D721Med (cell line): ENCODE data around the gene ABLIM1.

Experiments used
- DNase-seq: peaks from one replicate; pipeline ENCODE4 v3.0.0; 2011; ENCODE audit warnings: low spot score; ENCODE audit not compliant: insufficient read length
- FAIRE-seq: peaks from 2 replicates; lab custom pipeline; 2011; peaks lifted over from hg19 to GRCh38; lab: Jason Lieb, UNC
- CTCF ChIP-seq: IDR thresholded peaks from 2 replicates; pipeline ENCODE4 v1.5.1; 2012; ENCODE audit warnings: mild to moderate bottlenecking, control low read depth; ENCODE audit not compliant: insufficient read depth; ENCODE audit errors: missing control alignments

The ABLIM1 gene

GRCh38 chr10:114631090-114631665 is 26.9 kb downstream of the ABLIM1 start:
- no peak for FAIRE-seq
- no peak for DNase-seq
- TF ChIP-seq CTCF: no peak

GRCh38 chr10:114629824-114630730 is 28.0 kb downstream of the ABLIM1 start:
- FAIRE-seq (no peak), DNase-seq (no peak)
- TF ChIP-seq CTCF: no peak

DNA sequence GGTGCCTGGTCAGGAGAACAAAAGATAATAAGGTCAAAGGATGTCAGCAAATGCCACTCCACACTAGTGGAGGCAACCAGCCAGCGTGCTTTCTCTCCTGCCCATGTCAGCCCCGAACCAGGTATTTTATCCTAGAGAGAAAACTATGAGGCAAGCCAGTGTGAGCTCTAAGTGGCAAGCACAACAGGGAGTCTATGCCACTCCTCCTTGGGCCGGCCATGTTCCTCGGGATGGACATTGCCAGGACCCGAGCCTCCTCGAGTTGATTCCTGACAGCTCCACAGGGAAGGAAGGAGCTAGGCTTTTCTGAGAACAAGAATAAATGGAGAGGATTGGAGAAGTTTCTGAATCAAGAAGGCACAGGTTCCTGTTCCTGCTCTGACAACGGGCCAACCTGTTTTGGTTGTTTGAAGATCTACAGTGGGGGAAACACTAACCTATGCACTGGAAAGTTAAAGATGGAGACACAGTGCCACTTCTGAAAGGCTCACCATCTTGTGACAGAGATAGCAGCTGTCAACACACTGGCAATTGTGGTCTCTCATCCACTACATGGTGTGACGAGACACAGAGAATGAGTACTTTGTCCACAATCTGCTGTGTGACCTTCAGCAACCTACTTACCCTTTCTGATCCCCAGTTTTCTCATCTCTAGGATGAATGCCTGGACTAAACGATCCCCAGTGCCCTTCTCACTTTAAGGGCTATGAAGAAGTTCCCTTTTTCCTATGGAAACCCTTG is 28.8 kb downstream of the ABLIM1 start:
- TF ChIP-seq CTCF: no peak
- no peak for DNase-seq
- FAIRE-seq: no peak

DNA sequence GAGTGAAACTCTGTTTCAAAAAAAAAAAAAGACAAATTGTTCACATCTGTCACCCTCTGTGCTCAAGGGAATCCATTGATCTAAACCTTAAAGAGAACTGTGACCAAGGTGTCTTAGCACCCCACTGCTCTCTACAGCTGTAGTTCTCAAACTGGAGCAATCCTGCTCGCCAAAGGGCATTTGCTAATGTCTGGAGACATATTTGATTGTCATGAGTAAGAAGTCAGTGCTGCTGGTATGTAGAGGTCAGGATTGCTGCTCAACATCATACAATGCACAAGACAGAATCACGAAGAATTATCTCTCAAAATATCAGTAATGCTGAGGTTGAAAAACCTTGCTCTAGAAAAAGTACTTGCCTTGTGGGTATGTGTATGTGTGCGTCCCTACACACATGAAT is 30.0 kb downstream of the ABLIM1 start:
- no peak for DNase-seq
- no peak for TF ChIP-seq CTCF
- no peak for FAIRE-seq

GRCh38 chr10:114626841-114627240 is 31.2 kb downstream of the ABLIM1 start:
- FAIRE-seq (no peak), DNase-seq (no peak)
- no peak for TF ChIP-seq CTCF

- no peak for TF ChIP-seq CTCF
- DNase-seq (no peak), FAIRE-seq (no peak)
Measured at GRCh38 chr10:114624951-114625780, 32.9 kb downstream of the ABLIM1 start.
